ENCODE results near the gene RNF152. TPM values are rescaled to one million over a fixed set of nuclear protein-coding genes. Genes with fewer than 3 reads are reported as not detected.
"Not testable (repeated sequence)": the region's sequence is repeated elsewhere in the genome, so short reads cannot be mapped to it uniquely, and the experiment has no call there.

The RNF152 gene
- total RNA-seq, 1 experiment from 2014 or later = not detected

- DNase-seq (ENCODE audit: low read depth) = no peak
- in situ Hi-C loops (cut with HindIII; ENCODE audit: low pct_unique_long_range_greater_than_20kb, low sequenced_read_pairs) = no loop called here
Measured at GRCh38 chr18:61833387-61833786, 59.4 kb downstream of the RNF152 start.

DNA sequence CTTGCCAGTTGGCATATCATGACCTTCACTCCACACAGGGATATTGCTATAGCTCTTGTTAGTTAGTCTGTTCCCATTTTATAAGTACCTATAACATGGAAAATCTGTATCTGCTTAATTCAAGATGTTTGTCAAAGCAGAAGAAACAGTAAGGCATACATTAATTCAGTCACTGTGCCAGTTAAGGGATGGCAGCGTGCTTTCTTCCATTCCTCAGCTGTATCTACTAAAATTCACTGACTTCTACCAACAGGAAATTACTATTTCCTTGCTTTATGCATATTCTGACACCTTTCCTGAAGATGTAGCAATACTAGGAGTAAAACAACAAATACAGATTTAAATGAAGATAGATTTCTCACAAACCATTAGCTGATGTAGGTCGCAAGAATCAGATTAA is 59.9 kb downstream of the RNF152 start:
- in situ Hi-C loops (cut with HindIII; ENCODE audit: low pct_unique_long_range_greater_than_20kb, low sequenced_read_pairs) = no loop called here
- no peak for DNase-seq (ENCODE audit: low read depth)

DNA sequence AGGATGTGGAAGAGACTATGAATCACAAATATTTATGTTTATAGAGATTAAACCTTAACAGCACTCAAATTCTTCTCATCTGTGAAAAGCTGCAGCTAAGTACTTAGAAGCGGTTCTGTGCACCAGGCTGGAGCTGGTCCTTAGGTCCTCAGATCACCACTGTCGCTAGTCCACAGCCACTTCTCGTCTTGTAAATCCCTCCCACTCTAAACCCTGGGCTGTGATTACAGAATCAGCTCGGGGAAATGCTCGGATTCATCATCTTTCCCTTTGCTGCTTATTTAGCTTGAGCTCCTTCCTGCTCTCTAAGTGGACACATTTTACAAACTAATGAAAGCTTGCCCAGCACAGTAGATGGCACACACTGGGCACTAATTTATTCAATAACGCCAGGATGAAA is 61.7 kb downstream of the RNF152 start:
- DNase-seq (ENCODE audit: low read depth) = no peak
- in situ Hi-C loops (cut with HindIII; ENCODE audit: low pct_unique_long_range_greater_than_20kb, low sequenced_read_pairs) = no loop called here

GRCh38 chr18:61829108-61829507 is 63.7 kb downstream of the RNF152 start:
- in situ Hi-C loops (cut with HindIII; ENCODE audit: low pct_unique_long_range_greater_than_20kb, low sequenced_read_pairs) = no loop called here
- no peak for DNase-seq (ENCODE audit: low read depth)

GRCh38 chr18:61827591-61827990 is 65.2 kb downstream of the RNF152 start:
- in situ Hi-C loops (cut with HindIII; ENCODE audit: low pct_unique_long_range_greater_than_20kb, low sequenced_read_pairs) = no loop called here

DNA sequence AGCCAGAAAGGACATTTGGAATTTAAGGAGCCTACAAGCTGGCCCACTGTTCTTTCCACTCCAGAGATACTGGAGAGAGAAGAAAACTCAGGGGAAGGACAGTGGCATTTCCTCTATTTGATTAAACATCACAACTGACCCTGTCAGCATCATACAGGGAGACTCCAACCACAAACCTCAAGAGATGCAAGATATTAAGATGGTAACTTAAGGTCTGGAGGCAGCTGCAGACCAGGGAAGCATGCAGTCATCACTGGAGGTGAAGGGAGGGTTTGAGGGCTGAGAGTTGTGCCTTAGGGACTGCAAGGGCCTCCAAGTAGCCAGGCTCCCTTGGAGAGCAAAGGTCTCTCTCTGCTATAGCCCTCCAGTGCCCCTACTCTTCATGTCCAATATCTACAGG is 67.4 kb downstream of the RNF152 start:
- no peak for DNase-seq (ENCODE audit: low read depth)
- in situ Hi-C loops (cut with HindIII; ENCODE audit: low pct_unique_long_range_greater_than_20kb, low sequenced_read_pairs) = no loop called here

More at GRCh38 chr18:61827591-61827990, 65.2 kb downstream of the RNF152 start:
- no peak for DNase-seq (ENCODE audit: low read depth)

DNA sequence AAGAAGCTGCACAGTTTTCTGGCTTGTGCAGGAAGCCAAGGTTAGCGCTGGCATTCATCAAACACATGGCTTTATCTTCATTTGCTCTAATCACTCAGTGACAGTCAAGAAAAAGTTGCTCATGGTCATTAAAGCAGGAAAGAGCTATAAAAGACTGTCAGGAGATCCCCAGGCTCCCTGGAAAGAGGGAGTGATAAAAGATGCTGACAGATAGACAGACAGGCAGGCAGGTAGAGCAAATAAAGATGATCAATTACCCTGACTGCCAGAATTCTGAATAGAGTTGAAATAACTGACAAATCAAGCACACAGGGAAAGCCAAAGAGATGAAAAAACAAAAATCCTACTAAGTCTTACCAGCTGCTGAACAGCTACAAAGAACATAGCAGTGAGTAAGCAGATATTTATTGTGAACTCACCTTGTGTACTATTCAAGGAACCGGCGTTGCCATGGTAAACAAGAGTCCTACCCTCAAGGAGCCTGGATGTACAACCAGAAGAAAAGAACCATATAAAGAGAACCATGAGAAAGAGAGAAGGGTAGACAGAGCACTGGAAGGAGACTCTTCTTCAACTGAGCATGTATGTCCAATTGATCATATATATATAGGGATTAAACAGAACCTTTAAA is 68.0 kb downstream of the RNF152 start:
- in situ Hi-C loops (cut with HindIII; ENCODE audit: low pct_unique_long_range_greater_than_20kb, low sequenced_read_pairs) = no loop called here
- DNase-seq (ENCODE audit: low read depth) = no peak

GRCh38 chr18:61823595-61823994 is 69.2 kb downstream of the RNF152 start:
- no peak for DNase-seq (ENCODE audit: low read depth)
- in situ Hi-C loops (cut with HindIII; ENCODE audit: low pct_unique_long_range_greater_than_20kb, low sequenced_read_pairs) = no loop called here

- DNase-seq (ENCODE audit: low read depth) = no peak
- in situ Hi-C loops (cut with HindIII; ENCODE audit: low pct_unique_long_range_greater_than_20kb, low sequenced_read_pairs) = no loop called here
Measured at GRCh38 chr18:61822879-61823278, 69.9 kb downstream of the RNF152 start.

DNA sequence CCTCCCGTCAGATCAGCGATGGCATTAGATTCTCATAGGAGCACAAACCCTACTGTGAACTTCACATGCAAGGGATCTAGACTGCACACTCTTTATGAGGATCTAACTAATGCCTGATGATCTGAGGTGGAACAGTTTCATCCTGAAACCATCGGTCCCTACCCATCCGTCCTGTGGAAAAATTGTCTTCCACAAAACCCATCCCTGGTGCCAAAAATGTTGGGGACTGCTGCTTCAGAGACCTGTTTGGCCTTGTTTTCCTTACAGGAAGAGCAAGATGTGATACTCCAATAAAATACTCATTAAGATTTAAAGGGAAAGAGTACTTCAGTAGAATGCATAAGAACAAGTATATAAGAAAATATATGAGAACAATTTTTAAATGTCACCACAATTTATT is 71.1 kb downstream of the RNF152 start:
- DNase-seq (ENCODE audit: low read depth) = no peak
- in situ Hi-C loops (cut with HindIII; ENCODE audit: low pct_unique_long_range_greater_than_20kb, low sequenced_read_pairs) = no loop called here

DNA sequence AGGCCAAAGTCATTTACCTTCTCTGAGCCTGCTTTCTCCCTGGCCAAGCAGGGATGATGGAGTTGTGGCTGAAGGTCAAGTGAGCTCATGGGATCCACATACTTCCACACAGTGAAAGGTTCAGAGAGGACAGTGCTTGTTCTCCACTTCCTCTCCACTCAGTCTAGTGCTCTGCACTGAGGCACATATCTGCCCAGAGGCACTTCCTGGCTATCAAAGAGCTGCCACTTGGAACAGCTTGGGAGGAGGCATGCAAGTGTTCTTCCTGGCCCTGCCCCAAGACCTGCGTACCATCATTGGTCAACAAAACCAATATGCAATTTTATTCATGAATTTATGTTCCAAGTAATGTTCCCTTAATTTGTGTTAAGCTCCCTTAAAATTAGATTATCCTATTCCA is 71.9 kb downstream of the RNF152 start:
- DNase-seq (ENCODE audit: low read depth) = no peak
- in situ Hi-C loops (cut with HindIII; ENCODE audit: low pct_unique_long_range_greater_than_20kb, low sequenced_read_pairs) = no loop called here

DNA sequence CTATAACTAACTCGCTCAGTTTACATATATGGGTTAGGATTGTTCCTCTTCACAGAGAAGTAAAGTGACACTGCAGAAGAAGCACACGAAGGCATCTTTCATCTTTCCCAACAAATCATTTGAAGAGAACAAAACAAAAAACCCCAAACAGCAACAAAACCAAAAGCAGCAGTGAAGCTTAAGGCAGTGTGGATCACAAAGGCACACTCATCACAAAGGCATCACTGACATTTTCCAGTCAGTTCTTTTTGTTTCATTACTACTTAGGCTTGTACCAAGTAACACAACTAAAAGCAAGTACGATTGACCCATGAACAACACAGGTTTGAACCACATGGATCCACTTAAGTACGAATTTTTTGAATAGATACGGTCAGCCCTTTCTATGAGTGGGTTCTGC is 75.7 kb downstream of the RNF152 start:
- no peak for DNase-seq (ENCODE audit: low read depth)
- in situ Hi-C loops (cut with HindIII; ENCODE audit: low pct_unique_long_range_greater_than_20kb, low sequenced_read_pairs) = no loop called here

DNA sequence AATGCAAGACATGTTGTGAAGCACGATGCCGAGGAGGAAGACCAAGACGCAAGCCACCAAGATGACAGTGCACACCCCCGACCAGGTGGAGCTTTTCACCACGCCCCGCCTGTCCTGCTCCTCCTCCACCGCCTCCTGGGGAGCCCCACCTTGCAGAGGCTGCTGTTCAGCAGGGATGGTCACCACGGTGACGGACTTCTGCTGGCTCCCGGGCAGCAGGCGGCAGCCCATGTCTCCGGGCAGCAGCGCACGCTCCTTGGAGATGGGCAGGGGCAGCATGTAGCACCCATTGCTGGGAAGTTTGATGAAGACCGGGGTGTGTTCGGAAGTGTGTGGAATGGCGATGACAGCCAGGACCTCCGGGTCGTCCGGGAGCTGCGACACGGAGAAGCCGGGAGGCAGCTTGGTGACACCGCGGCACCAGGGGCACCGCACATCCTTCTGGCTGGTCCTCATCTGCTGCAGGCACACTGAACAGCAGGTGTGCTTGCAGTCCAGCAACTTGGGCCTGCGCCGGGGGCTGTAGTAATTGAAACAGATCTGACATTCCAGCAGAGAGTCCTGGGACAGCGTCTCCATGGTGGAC is 76.8 kb downstream of the RNF152 start:
- in situ Hi-C loops (cut with HindIII; ENCODE audit: low pct_unique_long_range_greater_than_20kb, low sequenced_read_pairs) = no loop called here

DNA sequence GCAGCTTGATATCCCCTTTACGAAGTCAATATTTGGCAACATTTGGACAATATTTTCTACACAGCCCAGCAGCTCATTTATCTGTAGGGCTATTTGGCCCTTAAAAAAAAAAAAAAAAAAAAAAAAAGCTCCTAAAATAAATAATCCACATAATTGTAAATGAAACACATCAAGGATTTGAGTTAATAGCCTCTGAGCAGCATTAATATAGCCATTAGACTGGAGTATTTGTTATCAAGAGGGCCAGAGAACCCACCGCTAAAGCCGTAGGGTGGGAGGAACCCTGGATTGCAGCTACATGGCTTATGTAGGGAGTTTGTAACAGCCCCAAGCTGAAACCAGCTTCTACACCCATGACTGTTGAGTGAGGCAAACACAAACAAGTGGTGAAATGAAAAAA is 84.5 kb downstream of the RNF152 start:
- no peak for DNase-seq (ENCODE audit: low read depth)
- in situ Hi-C loops (cut with HindIII; ENCODE audit: low pct_unique_long_range_greater_than_20kb, low sequenced_read_pairs) = no loop called here

More for the DNA sequence above, 76.8 kb downstream of the RNF152 start:
- DNase-seq (ENCODE audit: low read depth) = no peak

DNA sequence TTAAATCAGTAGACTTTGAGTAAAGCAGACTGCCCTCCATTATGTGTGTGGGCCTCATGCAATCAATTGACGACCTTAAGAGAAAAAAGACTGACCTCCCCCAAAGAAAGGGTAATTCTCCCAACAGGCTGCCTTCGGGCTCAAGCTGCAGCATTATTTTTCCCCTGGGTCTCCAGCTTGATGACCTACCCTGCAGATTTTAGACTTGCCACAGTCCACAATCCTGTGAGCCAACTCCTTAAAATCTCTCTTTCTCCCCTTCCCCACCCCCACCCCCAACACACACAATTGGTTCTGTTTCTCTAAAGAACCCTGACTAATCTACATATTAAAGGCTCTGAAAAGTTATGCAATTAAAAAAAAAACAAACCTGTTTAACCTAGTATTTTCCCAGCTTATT is 89.4 kb downstream of the RNF152 start:
- no peak for DNase-seq (ENCODE audit: low read depth)
- in situ Hi-C loops (cut with HindIII; ENCODE audit: low pct_unique_long_range_greater_than_20kb, low sequenced_read_pairs) = no loop called here

- in situ Hi-C loops (cut with HindIII; ENCODE audit: low pct_unique_long_range_greater_than_20kb, low sequenced_read_pairs) = no loop called here
Measured at GRCh38 chr18:61797696-61798590, 94.9 kb downstream of the RNF152 start.

GRCh38 chr18:61791031-61791430 is 101.8 kb downstream of the RNF152 start:
- no peak for DNase-seq (ENCODE audit: low read depth)
- in situ Hi-C loops (cut with HindIII; ENCODE audit: low pct_unique_long_range_greater_than_20kb, low sequenced_read_pairs) = no loop called here

More at GRCh38 chr18:61797696-61798590, 94.9 kb downstream of the RNF152 start:
- DNase-seq (ENCODE audit: low read depth) = no peak

GRCh38 chr18:61787011-61787670 is 105.7 kb downstream of the RNF152 start:
- DNase-seq (ENCODE audit: low read depth); in situ Hi-C loops (cut with HindIII; ENCODE audit: low pct_unique_long_range_greater_than_20kb, low sequenced_read_pairs): not testable (repeated sequence)

DNA sequence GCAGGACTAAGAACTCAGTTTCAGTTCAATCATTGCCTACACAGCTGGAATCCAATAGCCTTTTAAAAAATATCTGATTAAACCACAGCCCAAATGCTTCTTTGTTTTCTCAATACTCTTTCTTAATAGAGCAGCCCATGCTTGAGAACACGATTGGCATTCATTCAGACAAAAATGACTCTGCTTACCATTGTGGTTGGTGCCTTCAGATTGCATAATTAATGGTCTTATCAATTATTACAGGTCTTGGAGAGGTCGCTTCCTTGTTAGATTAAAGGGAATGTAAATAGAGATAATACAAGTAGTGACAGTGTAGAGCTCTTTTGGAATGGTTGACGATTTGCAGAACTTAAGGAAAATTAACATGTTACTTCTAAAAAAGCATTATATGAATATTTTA is 107.2 kb downstream of the RNF152 start:
- in situ Hi-C loops (cut with HindIII; ENCODE audit: low pct_unique_long_range_greater_than_20kb, low sequenced_read_pairs) = no loop called here
- DNase-seq (ENCODE audit: low read depth) = no peak

All from Caki2 (cell line).